ENCODE results near the gene TCN1. TPM values are rescaled to one million over a fixed set of nuclear protein-coding genes. Genes with fewer than 3 reads are reported as not detected.
A peak's percentile ranks its signal among the peaks of the same experiment; 100 is the strongest.

Gene TCN1
- total and polyA plus RNA-seq, 2 of the 8 experiments (the other 6 are each of a cell fraction or from before 2014, with no cell fraction given) = not detected

DNA sequence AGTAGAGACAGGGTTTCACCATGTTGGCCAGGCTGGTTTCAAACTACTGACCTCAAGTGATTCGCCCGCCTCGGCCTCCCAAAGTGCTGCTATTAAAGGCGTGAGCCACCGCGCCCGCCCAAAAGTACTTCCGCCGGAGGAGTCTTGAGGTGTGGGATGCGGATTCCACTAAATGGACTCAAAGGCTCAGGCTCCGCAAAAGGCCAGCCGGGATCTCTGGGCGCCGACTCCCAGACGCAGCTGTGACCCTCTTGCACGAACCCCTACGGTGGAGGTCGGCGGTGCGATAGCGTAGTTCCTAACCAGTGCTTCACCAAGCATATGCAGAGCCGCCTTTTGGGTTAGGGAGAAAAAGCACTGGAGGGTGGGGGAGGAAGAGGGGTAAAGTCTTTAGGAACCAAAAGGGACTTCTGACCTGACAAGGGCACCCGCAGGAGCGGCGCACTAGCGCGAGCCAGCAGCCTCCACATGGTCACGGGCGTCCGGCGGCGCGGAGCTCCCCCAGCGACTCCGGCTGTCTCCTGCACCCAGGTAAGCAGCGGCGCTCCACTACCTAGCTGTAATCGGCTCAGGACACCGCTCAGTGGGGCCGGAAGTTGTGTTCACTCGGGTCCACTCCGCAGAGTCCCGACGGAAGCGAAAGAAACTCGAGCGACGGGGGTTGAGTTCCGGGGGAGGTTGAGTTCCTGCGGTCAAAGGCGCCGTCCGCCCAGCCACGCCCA, 55.9 kb downstream of the TCN1 start, which contains the start of gene MRPL16 (continued):
- TF ChIP-seq, protein P1, sequence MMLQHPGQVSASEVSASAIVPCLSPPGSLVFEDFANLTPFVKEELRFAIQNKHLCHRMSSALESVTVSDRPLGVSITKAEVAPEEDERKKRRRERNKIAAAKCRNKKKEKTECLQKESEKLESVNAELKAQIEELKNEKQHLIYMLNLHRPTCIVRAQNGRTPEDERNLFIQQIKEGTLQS (IDR thresholded peaks at IDR 0.05; ENCODE audit: insufficient read depth, low read depth, low read length) = no peak
- TF ChIP-seq SP1 (IDR thresholded peaks at IDR 0.05; ENCODE audit: low read depth, low read length) (peak; percentile 71; the same call in 1 of the 2 replicates), BACH1 (IDR thresholded peaks at IDR 0.05; ENCODE audit: low read length) (no peak), ASH2L (IDR thresholded peaks at IDR 0.05; ENCODE audit: low read length) (peak; percentile 91), CHD2 (IDR thresholded peaks at IDR 0.05; ENCODE audit: low read length) (peak; percentile 53; the same call in 1 of the 2 replicates), SIN3A (conservative IDR thresholded peaks at IDR 0.05 in 1 of 2, IDR thresholded peaks at IDR 0.05 in 1 of 2; ENCODE audit: low read depth in 1 of 2, low read length in 2 of 2) (peak in 1 of 2 experiments; percentile 73; a peak in 1 of 4 replicates), CHD1 (IDR thresholded peaks at IDR 0.05; ENCODE audit: low read depth, low read length) (no peak), CTBP2 (IDR thresholded peaks at IDR 0.05; ENCODE audit: borderline replicate concordance, insufficient read depth, insufficient read length, low read length) (no peak), RAD21 (IDR thresholded peaks at IDR 0.05 in 1 of 2, conservative IDR thresholded peaks at IDR 0.05 in 1 of 2; ENCODE audit: low read depth in 2 of 2, low read length in 2 of 2) (peak; percentile 26 to 43), TAF1 (IDR thresholded peaks at IDR 0.05; ENCODE audit: low read depth, low read length) (peak; percentile 95), SAP30 (IDR thresholded peaks at IDR 0.05; ENCODE audit: insufficient read depth, insufficient replicate concordance, low read length) (peak; percentile 40), CREB1 (IDR thresholded peaks at IDR 0.05) (peak; percentile 55; the same call in 1 of the 2 replicates), JUN (IDR thresholded peaks at IDR 0.05; ENCODE audit: low read depth, low read length) (0 out of 2 replicates have a peak, but pooled peaks have one; percentile 29), POLR2A (IDR thresholded peaks at IDR 0.05; ENCODE audit: control extremely low read depth in 1 of 2, low read depth in 2 of 2, low read length in 2 of 2) (peak; percentile 67 to 97), TAF7 (optimal IDR thresholded peaks at IDR 0.05; ENCODE audit: borderline replicate concordance, low read depth, low read length) (peak; percentile 91), SUZ12 (IDR thresholded peaks at IDR 0.05; ENCODE audit: low read length) (no peak), TCF12 (IDR thresholded peaks at IDR 0.05; ENCODE audit: low read depth, low read length) (0 out of 2 replicates have a peak, but pooled peaks have one; percentile 38), CBX5 (IDR thresholded peaks at IDR 0.05; ENCODE audit: low read depth, low read length) (no peak), MAFK (IDR thresholded peaks at IDR 0.05; ENCODE audit: low read depth, low read length) (no peak), KDM4A (IDR thresholded peaks at IDR 0.05; ENCODE audit: low read depth, low read length, severe bottlenecking) (peak; percentile 28)
- TF ChIP-seq, protein P2, sequence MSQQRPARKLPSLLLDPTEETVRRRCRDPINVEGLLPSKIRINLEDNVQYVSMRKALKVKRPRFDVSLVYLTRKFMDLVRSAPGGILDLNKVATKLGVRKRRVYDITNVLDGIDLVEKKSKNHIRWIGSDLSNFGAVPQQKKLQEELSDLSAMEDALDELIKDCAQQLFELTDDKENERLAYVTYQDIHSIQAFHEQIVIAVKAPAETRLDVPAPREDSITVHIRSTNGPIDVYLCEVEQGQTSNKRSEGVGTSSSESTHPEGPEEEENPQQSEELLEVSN (IDR thresholded peaks at IDR 0.05) = 0 out of 2 replicates have a peak, but pooled peaks have one; percentile 27

Data from H1 (cell line).